Activated CD8-positive, alpha-beta memory T cell treated with anti-CD3 and anti-CD28 coated beads for 24 hours (primary cell): ENCODE data around the gene ZNF263.

Experiments
- DNase-seq: peaks from one replicate; pipeline ENCODE4 v3.0.0-alpha.2; 2020

Gene ZNF263

DNA sequence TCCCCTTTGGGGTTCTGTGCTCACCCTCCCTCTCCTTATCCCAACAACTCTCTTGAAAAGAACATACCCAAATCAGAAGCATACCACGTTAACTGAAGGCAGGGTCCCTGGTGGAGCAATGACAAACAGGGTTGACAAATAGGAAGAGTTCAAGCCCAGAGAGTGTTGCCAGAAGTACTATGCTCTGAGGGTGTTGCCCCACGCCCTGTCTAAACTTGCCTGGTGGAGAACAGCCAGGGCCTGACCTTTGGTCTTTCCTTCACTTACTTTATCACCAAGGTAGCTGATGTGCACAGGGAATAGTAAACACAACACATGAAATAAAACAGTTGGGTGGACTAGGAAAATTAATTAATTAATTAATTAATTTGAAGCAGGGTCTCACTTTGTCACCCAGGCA lies 45.4 kb downstream of the ZNF263 start:
- DNase-seq: no peak
